ENCODE results near the gene NBL1. TPM values are rescaled to one million over a fixed set of nuclear protein-coding genes. Genes with fewer than 3 reads are reported as not detected.

Gene NBL1
- total RNA-seq, 1 donor from 2014 or later = 69.9 TPM

GRCh38 chr1:19599810-19600209 is 44.3 kb upstream of the NBL1 start:
- H3K4me3 Mint-ChIP-seq = peak overlapping the region; percentile 25
- peak overlapping the region; percentile 15 for H3K27ac Mint-ChIP-seq
- peaks cover 35% of the 10 kb centered on the region for H3K4me1 Mint-ChIP-seq (ENCODE audit: unreplicated experiment)
- H3K9me3 Mint-ChIP-seq = no peaks in the 10 kb centered on the region
- no peak for TF ChIP-seq CTCF (conservative IDR thresholded peaks at IDR 0.05)
- H3K27me3 Mint-ChIP-seq = no peaks in the 10 kb centered on the region
- H3K36me3 Mint-ChIP-seq = peaks cover 18% of the 10 kb centered on the region
- DNase-seq (ENCODE audit: extremely low spot score, unreplicated experiment) = no peak

- DNase-seq (ENCODE audit: extremely low spot score, unreplicated experiment) = no peak
- Mint-ChIP-seq H3K27ac (no peak overlapping the region), H3K27me3 (no peaks in the 10 kb centered on the region), H3K36me3 (peaks cover 18% of the 10 kb centered on the region), H3K9me3 (no peaks in the 10 kb centered on the region), H3K4me1 (ENCODE audit: unreplicated experiment) (peaks cover 30% of the 10 kb centered on the region), H3K4me3 (no peak overlapping the region)
- no peak for TF ChIP-seq CTCF (conservative IDR thresholded peaks at IDR 0.05)
These were observed 41.6 kb upstream of the NBL1 start for GRCh38 chr1:19602486-19602885.

GRCh38 chr1:19605967-19606366 is 38.1 kb upstream of the NBL1 start:
- no peak overlapping the region for H3K4me3 Mint-ChIP-seq
- DNase-seq (ENCODE audit: extremely low spot score, unreplicated experiment) = no peak
- no peaks in the 10 kb centered on the region for H3K27me3 Mint-ChIP-seq
- TF ChIP-seq CTCF (conservative IDR thresholded peaks at IDR 0.05) = no peak
- peak overlapping the region; percentile 42 for H3K27ac Mint-ChIP-seq
- H3K4me1 Mint-ChIP-seq (ENCODE audit: unreplicated experiment) = peaks cover 25% of the 10 kb centered on the region
- H3K36me3 Mint-ChIP-seq = peaks cover 12% of the 10 kb centered on the region
- no peaks in the 10 kb centered on the region for H3K9me3 Mint-ChIP-seq

- H3K9me3 Mint-ChIP-seq = no peaks in the 10 kb centered on the region
- peaks cover 22% of the 10 kb centered on the region for H3K4me1 Mint-ChIP-seq (ENCODE audit: unreplicated experiment)
- H3K36me3 Mint-ChIP-seq = peaks cover 12% of the 10 kb centered on the region
- no peak for DNase-seq (ENCODE audit: extremely low spot score, unreplicated experiment)
- H3K4me3 Mint-ChIP-seq = no peak overlapping the region
- no peak overlapping the region for H3K27ac Mint-ChIP-seq
- no peak for TF ChIP-seq CTCF (conservative IDR thresholded peaks at IDR 0.05)
- no peaks in the 10 kb centered on the region for H3K27me3 Mint-ChIP-seq
These were observed 37.1 kb upstream of the NBL1 start for GRCh38 chr1:19606817-19607642.

GRCh38 chr1:19608232-19608631 is 35.9 kb upstream of the NBL1 start:
- H3K4me1 Mint-ChIP-seq (ENCODE audit: unreplicated experiment) = peaks cover 22% of the 10 kb centered on the region
- no peaks in the 10 kb centered on the region for H3K27me3 Mint-ChIP-seq
- no peaks in the 10 kb centered on the region for H3K9me3 Mint-ChIP-seq
- DNase-seq (ENCODE audit: extremely low spot score, unreplicated experiment) = no peak
- TF ChIP-seq CTCF (conservative IDR thresholded peaks at IDR 0.05) = no peak
- H3K36me3 Mint-ChIP-seq = peaks cover 16% of the 10 kb centered on the region
- H3K4me3 Mint-ChIP-seq = no peak overlapping the region
- no peak overlapping the region for H3K27ac Mint-ChIP-seq
